HEK293T (cell line): ENCODE data around the gene CCDC182.

ENCODE experiments used
- BHLHE40 ChIP-seq: fragments of 450-650 bp; IDR thresholded peaks from 2 replicates; pipeline ENCODE4 v1.6.1; 2016; ENCODE audit warnings: mild to moderate bottlenecking, moderate library complexity, borderline replicate concordance
- ELF4 ChIP-seq: fragments of 450-650 bp; IDR thresholded peaks from 2 replicates; pipeline ENCODE4 v1.6.1; 2017; ENCODE audit warnings: antibody characterized with exemption
- HDGF ChIP-seq: fragments of 450-650 bp; IDR thresholded peaks from 2 replicates; pipeline ENCODE4 v1.6.1; 2017; ENCODE audit warnings: antibody characterized with exemption, borderline replicate concordance
- LEF1 ChIP-seq: fragments of 450-650 bp; IDR thresholded peaks from 2 replicates; pipeline ENCODE4 v1.6.1; 2017; ENCODE audit warnings: mild to moderate bottlenecking, borderline replicate concordance
- SUZ12 ChIP-seq: fragments of 450-650 bp; IDR thresholded peaks from 2 replicates; pipeline ENCODE4 v1.6.1; 2016; ENCODE audit warnings: mild to moderate bottlenecking

DNA sequence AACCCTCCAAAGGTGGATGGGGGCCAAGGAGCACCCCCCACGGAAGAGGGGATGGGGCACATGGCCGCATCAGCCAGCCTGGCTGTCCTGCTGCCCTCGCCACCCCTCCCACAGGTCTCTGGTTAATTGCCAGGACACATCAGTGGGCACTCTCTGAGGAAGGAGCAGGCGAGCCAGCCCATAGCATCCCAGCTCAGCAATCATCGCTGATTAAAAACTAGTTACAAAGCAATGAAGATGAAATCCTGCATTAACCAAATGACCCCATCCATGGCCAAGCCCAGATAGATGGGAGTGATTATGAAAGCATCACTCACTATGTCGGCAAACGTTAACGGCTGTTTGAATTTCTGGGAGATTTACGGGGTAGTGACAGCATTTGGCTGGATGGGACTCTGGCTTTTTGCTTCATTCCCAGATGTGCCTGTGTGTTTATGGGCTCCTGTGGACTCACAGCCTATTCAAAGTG lies 45.3 kb downstream of the CCDC182 start:
- no peak for TF ChIP-seq SUZ12
- TF ChIP-seq ELF4: no peak
- no peak for TF ChIP-seq BHLHE40
- no peak for TF ChIP-seq HDGF
- TF ChIP-seq LEF1: no peak
